22Rv1 (cell line): ENCODE data around the gene AQP7.

Experiments
- ZFX ChIP-seq: fragments of 450-650 bp; IDR thresholded peaks from 2 replicates; pipeline ENCODE4 v1.6.1; 2017; ENCODE audit warnings: antibody characterized with exemption, borderline replicate concordance
- TF ChIP-seq, protein P1 (sequence below): fragments of 450-650 bp; IDR thresholded peaks from 2 replicates; pipeline ENCODE4 v1.5.1; 2017; ENCODE audit warnings: mild to moderate bottlenecking

DNA sequence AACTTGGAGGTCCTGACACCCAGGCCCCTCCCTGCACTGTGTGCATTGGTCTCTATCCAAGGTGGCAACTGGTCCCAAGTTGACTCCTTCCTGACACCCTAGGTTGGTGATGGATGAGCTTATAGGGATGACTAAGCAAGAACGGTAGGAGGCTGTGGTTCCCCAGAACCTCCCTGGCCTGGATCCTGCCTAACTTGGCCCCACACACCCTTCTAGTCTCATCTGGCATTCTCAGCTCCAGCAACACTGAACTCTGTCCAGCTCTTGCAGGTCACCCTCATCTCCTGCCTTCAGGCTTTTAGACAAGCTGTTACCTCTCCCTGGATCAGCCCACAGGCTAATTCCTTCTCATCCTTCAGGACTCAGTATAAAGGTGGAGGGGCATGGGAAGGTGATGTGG is 28.6 kb upstream of the AQP7 start:
- TF ChIP-seq, protein P1, sequence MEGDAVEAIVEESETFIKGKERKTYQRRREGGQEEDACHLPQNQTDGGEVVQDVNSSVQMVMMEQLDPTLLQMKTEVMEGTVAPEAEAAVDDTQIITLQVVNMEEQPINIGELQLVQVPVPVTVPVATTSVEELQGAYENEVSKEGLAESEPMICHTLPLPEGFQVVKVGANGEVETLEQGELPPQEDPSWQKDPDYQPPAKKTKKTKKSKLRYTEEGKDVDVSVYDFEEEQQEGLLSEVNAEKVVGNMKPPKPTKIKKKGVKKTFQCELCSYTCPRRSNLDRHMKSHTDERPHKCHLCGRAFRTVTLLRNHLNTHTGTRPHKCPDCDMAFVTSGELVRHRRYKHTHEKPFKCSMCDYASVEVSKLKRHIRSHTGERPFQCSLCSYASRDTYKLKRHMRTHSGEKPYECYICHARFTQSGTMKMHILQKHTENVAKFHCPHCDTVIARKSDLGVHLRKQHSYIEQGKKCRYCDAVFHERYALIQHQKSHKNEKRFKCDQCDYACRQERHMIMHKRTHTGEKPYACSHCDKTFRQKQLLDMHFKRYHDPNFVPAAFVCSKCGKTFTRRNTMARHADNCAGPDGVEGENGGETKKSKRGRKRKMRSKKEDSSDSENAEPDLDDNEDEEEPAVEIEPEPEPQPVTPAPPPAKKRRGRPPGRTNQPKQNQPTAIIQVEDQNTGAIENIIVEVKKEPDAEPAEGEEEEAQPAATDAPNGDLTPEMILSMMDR = no peak
- no peak for TF ChIP-seq ZFX
